ENCODE results near the gene LAMTOR2. TPM values are rescaled to one million over a fixed set of nuclear protein-coding genes. Genes with fewer than 3 reads are reported as not detected.

The LAMTOR2 gene
- total and polyA plus RNA-seq, 9 of the 15 experiments (the other 6 are each of a cell fraction or from before 2014, with no cell fraction given), result 39.0 to 161 (median 74.6) TPM

GRCh38 chr1:156052862-156053767 lies 1.5 kb upstream of the LAMTOR2 start (continued):
- TF ChIP-seq MBD1 (CRISPR knock-in tag; IDR thresholded peaks at IDR 0.05) (no peak), ASH1L (IDR thresholded peaks at IDR 0.05; ENCODE audit: borderline replicate concordance, low read depth, partially characterized antibody) (no peak), NFATC3 (IDR thresholded peaks at IDR 0.05) (no peak), MGA (IDR thresholded peaks at IDR 0.05) (peak; percentile 55), ETV1 (tag; conservative IDR thresholded peaks at IDR 0.05; ENCODE audit: low read depth) (no peak), HMBOX1 (IDR thresholded peaks at IDR 0.05) (no peak), KLF13 (tag; IDR thresholded peaks at IDR 0.05; ENCODE audit: borderline replicate concordance, low read depth) (peak; percentile 65; the same call in 1 of the 2 replicates), YY1 (IDR thresholded peaks at IDR 0.05; ENCODE audit: borderline replicate concordance in 1 of 3, control insufficient read depth in 1 of 3, extremely low read depth in 1 of 3, insufficient read depth in 3 of 3, insufficient read length in 1 of 3, insufficient replicate concordance in 2 of 3, low read depth in 1 of 3, low read length in 2 of 3) (peak in 2 of 3 experiments; percentile 6 to 26)
